Measurements from ENCODE around the gene ATAD3C. TPM values are rescaled to one million over a fixed set of nuclear protein-coding genes. Genes with fewer than 3 reads are reported as not detected.

Gene ATAD3C
- total RNA-seq, 2 experiments from 2014 or later: 0.17 to 0.69 TPM

Other genes starting within 250 kb of the ATAD3C start
- gene TNFRSF18, start 243.1 kb upstream of the ATAD3C start, total RNA-seq: 10 to 100 TPM; 26.0 to 33.9 TPM
- gene TNFRSF4, start 235.5 kb upstream of the ATAD3C start, total RNA-seq: 10 to 100 TPM; 44.1 to 52.8 TPM
- gene SDF4, start 217.7 kb upstream of the ATAD3C start, total RNA-seq: 10 to 100 TPM; 81.7 to 91.4 TPM
- 10 to 100 TPM; 15.8 to 19.2 TPM for gene B3GALT6, start 217.5 kb upstream of the ATAD3C start, total RNA-seq
- 1 to 10 TPM; 1.2 to 1.4 TPM for gene C1QTNF12, start 203.0 kb upstream of the ATAD3C start, total RNA-seq
- gene UBE2J2, start 175.8 kb upstream of the ATAD3C start, total RNA-seq: 10 to 100 TPM; 63.4 to 63.7 TPM
- 1 to 10 TPM; 5.1 to 6.6 TPM for gene SCNN1D, start 169.3 kb upstream of the ATAD3C start, total RNA-seq
- 10 to 100 TPM; 69.5 to 92.1 TPM for gene ACAP3, start 141.8 kb upstream of the ATAD3C start, total RNA-seq
- gene PUSL1, start 141.1 kb upstream of the ATAD3C start, total RNA-seq: 10 to 100 TPM; 18.9 to 24.4 TPM
- gene INTS11, start 125.0 kb upstream of the ATAD3C start, total RNA-seq: 100 to 1,000 TPM; 123 to 126 TPM
- 10 to 100 TPM; 25.2 to 27.6 TPM for gene CPTP, start 124.9 kb upstream of the ATAD3C start, total RNA-seq
- 1 to 10 TPM; 3.1 to 3.7 TPM for gene TAS1R3, start 118.4 kb upstream of the ATAD3C start, total RNA-seq
- gene DVL1, start 100.3 kb upstream of the ATAD3C start, total RNA-seq: 10 to 100 TPM; 33.0 to 34.0 TPM
- gene MXRA8, start 91.1 kb upstream of the ATAD3C start, total RNA-seq: under 1 TPM; 0.15 to 0.30 TPM
- 100 to 1,000 TPM; 101 to 125 TPM for gene AURKAIP1, start 74.5 kb upstream of the ATAD3C start, total RNA-seq
- gene CCNL2, start 50.4 kb upstream of the ATAD3C start, total RNA-seq: 100 to 1,000 TPM; 122 to 131 TPM
- gene MRPL20, start 42.4 kb upstream of the ATAD3C start, total RNA-seq: 100 to 1,000 TPM in 1 of 2 experiments, 10 to 100 TPM in 1; 98.6 to 107 TPM
- gene ANKRD65, start 28.4 kb upstream of the ATAD3C start, total RNA-seq: not detected
- under 1 TPM; 0.10 to 0.12 TPM for gene VWA1, start 14.0 kb upstream of the ATAD3C start, total RNA-seq
- 10 to 100 TPM; 26.5 to 34.6 TPM for gene ATAD3B, start 22.1 kb downstream of the ATAD3C start, total RNA-seq
- 10 to 100 TPM; 31.9 to 32.3 TPM for gene ATAD3A, start 62.5 kb downstream of the ATAD3C start, total RNA-seq
- gene TMEM240, start 90.9 kb downstream of the ATAD3C start, total RNA-seq: 1 to 10 TPM; 1.2 to 1.3 TPM
- gene SSU72, start 125.2 kb downstream of the ATAD3C start, total RNA-seq: 100 to 1,000 TPM; 128 to 130 TPM
- gene FNDC10, start 150.4 kb downstream of the ATAD3C start, total RNA-seq: 1 to 10 TPM; 6.2 to 7.9 TPM
- 10 to 100 TPM; 40.0 to 42.8 TPM for gene MIB2, start 165.8 kb downstream of the ATAD3C start, total RNA-seq
- gene MMP23B, start 182.5 kb downstream of the ATAD3C start, total RNA-seq: 1 to 10 TPM; 1.8 to 2.3 TPM
- gene CDK11B, start 209.3 kb downstream of the ATAD3C start, total RNA-seq: 10 to 100 TPM; 42.0 to 44.3 TPM
- 10 to 100 TPM; 62.5 to 65.0 TPM for gene SLC35E2B, start 243.1 kb downstream of the ATAD3C start, total RNA-seq

All from activated CD4-positive, alpha-beta T cell treated with anti-CD3 and anti-CD28 coated beads, Interleukin-2, amount 10 ng/mL, durations not matched to agents 7 days and 5 days (primary cell).